Brain microvascular endothelial cell (primary cell): Measurements from ENCODE around the gene PIAS4.

Experiments
- DNase-seq: peaks from one replicate; pipeline ENCODE4 v3.0.0-alpha.2; 2020
- H3K27ac ChIP-seq: fragments of 250-450 bp; sonication (Bioruptor Pico); 2 replicates; pipeline ENCODE4 v1.5.1; 2020; ENCODE audit warnings: mild to moderate bottlenecking, moderate library complexity
- H3K27me3 ChIP-seq: fragments of 250-450 bp; sonication (Bioruptor Pico); replicated peaks from 2 replicates; pipeline ENCODE4 v1.5.1; 2020; ENCODE audit warnings: mild to moderate bottlenecking
- H3K36me3 ChIP-seq: fragments of 250-450 bp; sonication (Bioruptor Pico); replicated peaks from 2 replicates; pipeline ENCODE4 v1.5.1; 2020; ENCODE audit warnings: mild to moderate bottlenecking
- H3K4me3 ChIP-seq: 2 replicates; pipeline ENCODE4 v1.5.1; 2011; ENCODE audit warnings: low read depth, mild to moderate bottlenecking, control low read depth, low read length, moderate library complexity
- CTCF ChIP-seq: IDR thresholded peaks from 2 replicates; pipeline ENCODE4 v1.5.1; 2011; ENCODE audit warnings: low read depth, mild to moderate bottlenecking, moderate library complexity, low read length, control low read depth, inconsistent platforms; ENCODE audit errors: missing control alignments
- in situ Hi-C: cut with HindIII; loops from 2 replicates; pipeline ENCODE4 v1.10.0; 2017; ENCODE audit warnings: low sequenced_read_pairs, low pct_ligation_motif_present

PIAS4 gene

GRCh38 chr19:4007021-4007835, at the start of gene PIAS4:
Gene PIAS4, plus strand, starts transcription at chr19:4007736. Its CDS starts 25 bp downstream, at chr19:4007761.
- Histone ChIP-seq H3K36me3 (peaks cover 1% of the 10 kb centered on the region), H3K27ac (peak within 1 kb of the TSS; percentile 34), H3K4me3 (peak within 1 kb of the TSS; percentile 83), H3K27me3 (no peaks in the 10 kb centered on the region)
- in situ Hi-C loops, result no loop called here
- DNase-seq, result peak; percentile 86
- TF ChIP-seq CTCF, result no peak

- Histone ChIP-seq H3K27me3 (no peaks in the 10 kb centered on the region), H3K4me3 (no peak overlapping the region), H3K27ac (no peak overlapping the region), H3K36me3 (peaks cover 79% of the 10 kb centered on the region)
- in situ Hi-C loops, result no loop called here
- DNase-seq, result no peak
- TF ChIP-seq CTCF, result no peak
Measured at GRCh38 chr19:3958836-3959765, 48.4 kb upstream of the PIAS4 start.

- H3K27me3 ChIP-seq, result no peaks in the 10 kb centered on the region
- in situ Hi-C loops, result no loop called here
- DNase-seq, result no peak
- TF ChIP-seq CTCF, result no peak
- H3K27ac ChIP-seq, result no peak overlapping the region
- H3K4me3 ChIP-seq, result no peak overlapping the region
- H3K36me3 ChIP-seq, result peaks cover 83% of the 10 kb centered on the region
Measured at GRCh38 chr19:3959766-3960131, 47.8 kb upstream of the PIAS4 start.

- no peak for DNase-seq
- Histone ChIP-seq H3K27me3 (no peaks in the 10 kb centered on the region), H3K27ac (no peak overlapping the region), H3K36me3 (peaks cover 88% of the 10 kb centered on the region), H3K4me3 (no peak overlapping the region)
- in situ Hi-C loops, result no loop called here
- no peak for TF ChIP-seq CTCF
Measured at GRCh38 chr19:3961007-3961406, 46.5 kb upstream of the PIAS4 start.

GRCh38 chr19:3963458-3964255, 43.9 kb upstream of the PIAS4 start:
- H3K27ac ChIP-seq, result no peak overlapping the region
- H3K27me3 ChIP-seq, result no peaks in the 10 kb centered on the region
- no peak for TF ChIP-seq CTCF
- peaks cover 91% of the 10 kb centered on the region for H3K36me3 ChIP-seq
- DNase-seq, result no peak
- H3K4me3 ChIP-seq, result no peak overlapping the region
- in situ Hi-C loops, result no loop called here
